Liver (tissue), 9 donors: ENCODE data around the gene FAM193A. TPM values are rescaled to one million over a fixed set of nuclear protein-coding genes. Genes with fewer than 3 reads are reported as not detected.

ENCODE experiments used
- DNase-seq: peaks from one replicate; pipeline ENCODE4 v3.0.0-alpha.2; 2017; ENCODE audit warnings: low spot score
- H3K27ac ChIP-seq, 2 donors: one replicate each; pipeline ENCODE4 v1.7.0; 2013; ENCODE audit warnings: inconsistent platforms in 2 of 2, low read length in 2 of 2, control low read depth in 1 of 2, low read depth in 1 of 2, mild to moderate bottlenecking in 1 of 2
- H3K27me3 ChIP-seq, 4 donors: one replicate each; pipeline versions ENCODE4 v1.6.1 to v1.7.0; 2013; ENCODE audit warnings: low read length in 3 of 4, inconsistent platforms in 1 of 4, mild to moderate bottlenecking in 1 of 4, moderate library complexity in 1 of 4; ENCODE audit not compliant: control insufficient read depth in 4 of 4, insufficient read depth in 4 of 4
- H3K36me3 ChIP-seq, 4 donors: one replicate each; pipeline versions ENCODE4 v1.6.1 to v1.7.0; 2013; ENCODE audit warnings: low read length in 3 of 4, mild to moderate bottlenecking in 3 of 4, low read depth in 1 of 4, moderate library complexity in 1 of 4; ENCODE audit not compliant: control insufficient read depth in 4 of 4, insufficient read depth in 3 of 4
- H3K4me1 ChIP-seq, 4 donors: one replicate each; pipeline versions ENCODE4 v1.6.1 to v1.7.0; 2013; ENCODE audit warnings: low read length in 3 of 4, mild to moderate bottlenecking in 3 of 4, moderate library complexity in 1 of 4; ENCODE audit not compliant: control insufficient read depth in 4 of 4, insufficient read depth in 4 of 4
- H3K4me3 ChIP-seq, 3 donors: one replicate each; pipeline versions ENCODE4 v1.6.1 to v1.7.0; 2013; ENCODE audit warnings: low read length in 3 of 3, control low read depth in 1 of 3, low read depth in 1 of 3, mild to moderate bottlenecking in 1 of 3
- H3K9ac ChIP-seq, 2 donors: one replicate each; pipeline ENCODE4 v1.7.0; 2013; ENCODE audit warnings: low read length in 2 of 2, mild to moderate bottlenecking in 2 of 2, moderate library complexity in 2 of 2, control low read depth in 1 of 2, low read depth in 1 of 2
- H3K9me3 ChIP-seq, 4 donors: one replicate each; pipeline versions ENCODE4 v1.6.1 to v1.7.0; 2013; ENCODE audit warnings: low read length in 3 of 4; ENCODE audit not compliant: control insufficient read depth in 4 of 4
- ATF3 ChIP-seq: IDR thresholded peaks from 2 replicates; pipeline ENCODE4 v1.6.1; 2016; ENCODE audit warnings: antibody characterized with exemption
- CTCF ChIP-seq: fragments of 150-350 bp; IDR thresholded peaks from 2 replicates; pipeline ENCODE4 v1.5.1; 2017; ENCODE audit warnings: improper control_type of control experiment, low read depth, low read length; ENCODE audit not compliant: missing input control
- EGR1 ChIP-seq, 2 donors: IDR thresholded peaks; 2 replicates each; pipeline ENCODE4 v1.6.1; 2016 to 2018; ENCODE audit warnings: antibody characterized with exemption in 2 of 2, low read depth in 2 of 2
- FOXA1 ChIP-seq: IDR thresholded peaks from 2 replicates; pipeline ENCODE4 v1.6.1; 2016; ENCODE audit warnings: antibody characterized with exemption
- FOXA2 ChIP-seq: IDR thresholded peaks from 2 replicates; pipeline ENCODE4 v1.6.1; 2016; ENCODE audit warnings: antibody characterized with exemption
- GABPA ChIP-seq, 2 donors: IDR thresholded peaks in 1 of 2; conservative IDR thresholded peaks in 1 of 2; 2 replicates each; pipeline ENCODE4 v1.6.1; 2016; ENCODE audit warnings: antibody characterized with exemption in 2 of 2, mild to moderate bottlenecking in 1 of 2, moderate library complexity in 1 of 2
- HNF4A ChIP-seq, 2 donors: conservative IDR thresholded peaks; 2 replicates each; pipeline ENCODE4 v1.6.1; 2016; ENCODE audit warnings: antibody characterized with exemption in 2 of 2, mild to moderate bottlenecking in 2 of 2
- HNF4G ChIP-seq: IDR thresholded peaks from 2 replicates; pipeline ENCODE4 v1.6.1; 2016; ENCODE audit warnings: antibody characterized with exemption
- JUND ChIP-seq, 2 donors: IDR thresholded peaks; 2 replicates each; pipeline ENCODE4 v1.6.1; 2016; ENCODE audit warnings: antibody characterized with exemption in 2 of 2
- NR2F2 ChIP-seq: IDR thresholded peaks from 2 replicates; pipeline ENCODE4 v1.6.1; 2016; ENCODE audit warnings: antibody characterized with exemption
- RAD21 ChIP-seq, 2 donors: IDR thresholded peaks; 2 replicates each; pipeline ENCODE4 v1.6.1; 2016; ENCODE audit warnings: antibody characterized with exemption in 2 of 2, mild to moderate bottlenecking in 2 of 2
- RXRA ChIP-seq, 2 donors: IDR thresholded peaks; 2 replicates each; pipeline ENCODE4 v1.6.1; 2017 to 2018; ENCODE audit warnings: antibody characterized with exemption in 2 of 2, mild to moderate bottlenecking in 1 of 2
- SP1 ChIP-seq: IDR thresholded peaks from 2 replicates; pipeline ENCODE4 v1.6.1; 2018; ENCODE audit warnings: antibody characterized with exemption, mild to moderate bottlenecking
- TAF1 ChIP-seq: conservative IDR thresholded peaks from 2 replicates; pipeline ENCODE4 v1.6.1; 2016; ENCODE audit warnings: antibody characterized with exemption, mild to moderate bottlenecking
- YY1 ChIP-seq: IDR thresholded peaks from 2 replicates; pipeline ENCODE4 v1.6.1; 2016; ENCODE audit warnings: antibody characterized with exemption, mild to moderate bottlenecking
- WGBS: extraction: QIAGEN DNeasy Blood & Tissue Kit; methylation state at CpG from one replicate; pipeline ENCODE4 v1.1.7; 2013; 5-methylcytosine and 5-hydroxymethylcytosine counted together
- polyA plus RNA-seq, 2 donors: library from polyadenylated mRNA; stranded (reverse) in 1 of 2; unstranded in 1 of 2; fragments of 200-250 nt in 1 of 2; fragments of >200 nt in 1 of 2; fragmentation: Nextera tagmentation in 1 of 2; extraction: Ambion mirVana in 1 of 2; gene quantifications; one replicate each; pipeline versions ENCODE4 v1.2.1 to v1.2.3, GENCODE V29; 2013 to 2015
- total RNA-seq, 2 donors: library from RNA; depleted of rRNA; stranded (reverse); fragments of >200 nt; gene quantifications; one replicate each; pipeline ENCODE4 v1.2.3, GENCODE V29; 2014
- TF ChIP-seq, protein P1 (sequence below): IDR thresholded peaks from 2 replicates; pipeline ENCODE4 v1.6.1; 2016; ENCODE audit warnings: antibody characterized with exemption
- TF ChIP-seq, protein P2 (sequence below): IDR thresholded peaks from 2 replicates; pipeline ENCODE4 v1.6.1; 2016; ENCODE audit warnings: antibody characterized with exemption
- TF ChIP-seq, protein P3 (sequence below): IDR thresholded peaks from 2 replicates; pipeline ENCODE4 v1.6.1; 2016; ENCODE audit warnings: antibody characterized with exemption, mild to moderate bottlenecking
- donor health status: healthy.
- donor health status: healthy.
- donor health status: healthy.
- donor health status: healthy.
- donor health status: healthy.

Gene FAM193A
- total and polyA plus RNA-seq, 4 donors, result 3.9 to 10.2 (median 7.0) TPM

GRCh38 chr4:2761035-2761923, 224.8 kb downstream of the FAM193A start:
- WGBS, result 64% methylated on average over 14 of the region's 14 CpGs
- no peak overlapping the region for H3K9ac ChIP-seq
- H3K27me3 ChIP-seq, result no peaks in the 10 kb centered on the region
- H3K4me1 ChIP-seq, result peaks cover 8 to 18% (median 12%) of the 10 kb centered on the region in 4 donors
- TF ChIP-seq JUND (IDR thresholded peaks at IDR 0.05), result peak; percentile 88 to 92
- peak; percentile 47 for TF ChIP-seq ATF3
- TF ChIP-seq YY1, result no peak
- TF ChIP-seq, protein P1, sequence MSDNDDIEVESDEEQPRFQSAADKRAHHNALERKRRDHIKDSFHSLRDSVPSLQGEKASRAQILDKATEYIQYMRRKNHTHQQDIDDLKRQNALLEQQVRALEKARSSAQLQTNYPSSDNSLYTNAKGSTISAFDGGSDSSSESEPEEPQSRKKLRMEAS, result no peak
- no peak for TF ChIP-seq FOXA1
- no peak for TF ChIP-seq FOXA2
- TF ChIP-seq HNF4A (conservative IDR thresholded peaks at IDR 0.05), result peak; percentile 78 to 82
- no peak for TF ChIP-seq HNF4G
- TF ChIP-seq TAF1, result no peak
- peak; percentile 29 to 37 for TF ChIP-seq RXRA (IDR thresholded peaks at IDR 0.05)
- TF ChIP-seq EGR1 (IDR thresholded peaks at IDR 0.05; ENCODE audit: low read depth in 2 of 2), result peak in 1 of 2 donors; percentile 79
- TF ChIP-seq NR2F2, result no peak
- TF ChIP-seq, protein P2, sequence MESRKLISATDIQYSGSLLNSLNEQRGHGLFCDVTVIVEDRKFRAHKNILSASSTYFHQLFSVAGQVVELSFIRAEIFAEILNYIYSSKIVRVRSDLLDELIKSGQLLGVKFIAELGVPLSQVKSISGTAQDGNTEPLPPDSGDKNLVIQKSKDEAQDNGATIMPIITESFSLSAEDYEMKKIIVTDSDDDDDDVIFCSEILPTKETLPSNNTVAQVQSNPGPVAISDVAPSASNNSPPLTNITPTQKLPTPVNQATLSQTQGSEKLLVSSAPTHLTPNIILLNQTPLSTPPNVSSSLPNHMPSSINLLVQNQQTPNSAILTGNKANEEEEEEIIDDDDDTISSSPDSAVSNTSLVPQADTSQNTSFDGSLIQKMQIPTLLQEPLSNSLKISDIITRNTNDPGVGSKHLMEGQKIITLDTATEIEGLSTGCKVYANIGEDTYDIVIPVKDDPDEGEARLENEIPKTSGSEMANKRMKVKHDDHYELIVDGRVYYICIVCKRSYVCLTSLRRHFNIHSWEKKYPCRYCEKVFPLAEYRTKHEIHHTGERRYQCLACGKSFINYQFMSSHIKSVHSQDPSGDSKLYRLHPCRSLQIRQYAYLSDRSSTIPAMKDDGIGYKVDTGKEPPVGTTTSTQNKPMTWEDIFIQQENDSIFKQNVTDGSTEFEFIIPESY, result no peak
- TF ChIP-seq, protein P3, sequence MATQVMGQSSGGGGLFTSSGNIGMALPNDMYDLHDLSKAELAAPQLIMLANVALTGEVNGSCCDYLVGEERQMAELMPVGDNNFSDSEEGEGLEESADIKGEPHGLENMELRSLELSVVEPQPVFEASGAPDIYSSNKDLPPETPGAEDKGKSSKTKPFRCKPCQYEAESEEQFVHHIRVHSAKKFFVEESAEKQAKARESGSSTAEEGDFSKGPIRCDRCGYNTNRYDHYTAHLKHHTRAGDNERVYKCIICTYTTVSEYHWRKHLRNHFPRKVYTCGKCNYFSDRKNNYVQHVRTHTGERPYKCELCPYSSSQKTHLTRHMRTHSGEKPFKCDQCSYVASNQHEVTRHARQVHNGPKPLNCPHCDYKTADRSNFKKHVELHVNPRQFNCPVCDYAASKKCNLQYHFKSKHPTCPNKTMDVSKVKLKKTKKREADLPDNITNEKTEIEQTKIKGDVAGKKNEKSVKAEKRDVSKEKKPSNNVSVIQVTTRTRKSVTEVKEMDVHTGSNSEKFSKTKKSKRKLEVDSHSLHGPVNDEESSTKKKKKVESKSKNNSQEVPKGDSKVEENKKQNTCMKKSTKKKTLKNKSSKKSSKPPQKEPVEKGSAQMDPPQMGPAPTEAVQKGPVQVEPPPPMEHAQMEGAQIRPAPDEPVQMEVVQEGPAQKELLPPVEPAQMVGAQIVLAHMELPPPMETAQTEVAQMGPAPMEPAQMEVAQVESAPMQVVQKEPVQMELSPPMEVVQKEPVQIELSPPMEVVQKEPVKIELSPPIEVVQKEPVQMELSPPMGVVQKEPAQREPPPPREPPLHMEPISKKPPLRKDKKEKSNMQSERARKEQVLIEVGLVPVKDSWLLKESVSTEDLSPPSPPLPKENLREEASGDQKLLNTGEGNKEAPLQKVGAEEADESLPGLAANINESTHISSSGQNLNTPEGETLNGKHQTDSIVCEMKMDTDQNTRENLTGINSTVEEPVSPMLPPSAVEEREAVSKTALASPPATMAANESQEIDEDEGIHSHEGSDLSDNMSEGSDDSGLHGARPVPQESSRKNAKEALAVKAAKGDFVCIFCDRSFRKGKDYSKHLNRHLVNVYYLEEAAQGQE, result no peak
- TF ChIP-seq RAD21 (IDR thresholded peaks at IDR 0.05), result peak in 1 of 2 donors; percentile 41
- TF ChIP-seq CTCF, result no peak
- TF ChIP-seq SP1, result peak; percentile 91
- TF ChIP-seq GABPA (IDR thresholded peaks at IDR 0.05 in 1 of 2, conservative IDR thresholded peaks at IDR 0.05 in 1 of 2), result no peak
- H3K9me3 ChIP-seq, result no peaks in the 10 kb centered on the region
- no peak overlapping the region for H3K4me3 ChIP-seq
- H3K27ac ChIP-seq, result peak overlapping the region in 1 of 2 donors; percentile 4
- peak; percentile 50 for DNase-seq
- H3K36me3 ChIP-seq, result no peaks in the 10 kb centered on the region
